Central memory CD8-positive, alpha-beta T cell (primary cell): Measurements from ENCODE around the gene RCBTB2.

Source experiments
- ATAC-seq: fragments of 150-1000 bp; cut with Tn5 transposase; replicated peaks from 2 replicates; pipeline ENCODE4 v1.10.0; 2022; ENCODE audit warnings: mild to moderate bottlenecking, moderate FRiP score, moderate number of reproducible peaks; ENCODE audit not compliant: poor library complexity, severe bottlenecking; ENCODE audit errors: extremely low read depth
- DNase-seq, 2 donors: peaks; one replicate each; pipeline ENCODE4 v3.0.0; 2021; ENCODE audit warnings: low spot score in 2 of 2
- H3K27ac Mint-ChIP-seq: one replicate; pipeline ENCODE4 v1.8.0; 2022; ENCODE audit warnings: low read depth, mild to moderate bottlenecking, moderate library complexity, mixed read lengths
- H3K27me3 Mint-ChIP-seq: one replicate; pipeline ENCODE4 v1.8.0; 2022; ENCODE audit warnings: mixed read lengths
- H3K36me3 Mint-ChIP-seq: one replicate; pipeline ENCODE4 v1.8.0; 2022; ENCODE audit warnings: mild to moderate bottlenecking, moderate library complexity, mixed read lengths; ENCODE audit not compliant: insufficient read depth
- H3K4me1 Mint-ChIP-seq: one replicate; pipeline ENCODE4 v1.8.0; 2022; ENCODE audit warnings: mixed read lengths
- H3K4me3 Mint-ChIP-seq: one replicate; pipeline ENCODE4 v1.8.0; 2022; ENCODE audit warnings: mild to moderate bottlenecking, moderate library complexity, mixed read lengths
- H3K9me3 Mint-ChIP-seq: one replicate; pipeline ENCODE4 v1.8.0; 2022; ENCODE audit warnings: mixed read lengths

The RCBTB2 gene

GRCh38 chr13:48534911-48535501, 2.1 kb upstream of the RCBTB2 start:
- no peaks in the 10 kb centered on the region for H3K27me3 Mint-ChIP-seq
- peaks cover 11% of the 10 kb centered on the region for H3K9me3 Mint-ChIP-seq

GRCh38 chr13:48533961-48534600, 1.2 kb upstream of the RCBTB2 start:
- DNase-seq: no peak

More at GRCh38 chr13:48534911-48535501, 2.1 kb upstream of the RCBTB2 start:
- ATAC-seq (no peak), DNase-seq (no peak)
- peaks cover 20% of the 10 kb centered on the region for H3K4me1 Mint-ChIP-seq
- no peak overlapping the region for H3K4me3 Mint-ChIP-seq
- H3K36me3 Mint-ChIP-seq: peaks cover 26% of the 10 kb centered on the region
- H3K27ac Mint-ChIP-seq: peak overlapping the region; percentile 32

GRCh38 chr13:48532256-48532505, 699 bp downstream of the RCBTB2 start:
- H3K4me1 Mint-ChIP-seq: peaks cover 28% of the 10 kb centered on the region
- H3K9me3 Mint-ChIP-seq: peaks cover 6% of the 10 kb centered on the region
- peak overlapping the region; percentile 91 for H3K4me3 Mint-ChIP-seq
- peak overlapping the region; percentile 98 for H3K27ac Mint-ChIP-seq
- no peak for ATAC-seq
- peaks cover 26% of the 10 kb centered on the region for H3K36me3 Mint-ChIP-seq
- DNase-seq: no peak
- no peaks in the 10 kb centered on the region for H3K27me3 Mint-ChIP-seq

More at GRCh38 chr13:48533961-48534600, 1.2 kb upstream of the RCBTB2 start:
- Mint-ChIP-seq H3K27ac (peak overlapping the region; percentile 98), H3K27me3 (no peaks in the 10 kb centered on the region), H3K4me3 (peak overlapping the region; percentile 91), H3K36me3 (peaks cover 26% of the 10 kb centered on the region), H3K4me1 (peaks cover 20% of the 10 kb centered on the region), H3K9me3 (peaks cover 11% of the 10 kb centered on the region)
- ATAC-seq: no peak

DNA sequence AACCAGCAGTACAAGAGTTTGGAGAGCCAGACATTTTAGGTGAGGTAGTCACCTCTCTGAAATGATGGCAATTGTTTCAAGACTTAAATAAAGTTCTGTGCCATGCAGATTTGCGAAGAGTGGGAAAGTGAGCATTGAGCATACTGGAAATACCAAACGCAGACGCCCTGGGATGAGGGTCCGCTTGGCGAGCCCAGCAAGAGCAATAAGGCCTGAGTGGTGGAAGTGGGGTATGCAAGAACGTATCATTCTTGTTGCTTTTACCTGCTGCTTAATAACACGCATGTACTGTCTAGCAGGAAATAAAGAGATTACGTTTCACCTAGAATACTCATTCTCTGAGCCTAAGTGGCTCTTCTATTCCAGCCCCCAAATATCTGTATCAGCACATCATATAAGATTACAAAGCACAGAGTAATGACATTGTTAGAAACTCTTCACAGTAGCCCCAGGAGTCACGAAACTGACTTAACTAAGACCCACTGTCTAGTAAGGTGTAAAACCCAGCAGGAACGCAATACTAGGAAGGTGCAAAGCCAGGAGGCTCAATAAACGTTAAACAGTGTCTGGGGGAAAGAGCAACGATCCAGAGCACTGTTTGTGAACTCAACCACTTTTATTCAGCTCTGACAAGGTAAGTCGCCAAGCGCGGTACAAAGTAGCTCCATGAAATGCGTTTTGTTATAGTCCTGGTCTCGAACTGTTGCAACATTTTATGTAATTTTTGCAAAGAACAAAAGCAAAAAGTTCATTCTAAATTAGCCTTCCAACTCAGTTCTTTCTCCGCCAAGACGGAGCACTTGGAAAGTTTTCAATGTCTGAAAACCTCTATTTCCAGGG, 1.2 kb downstream of the RCBTB2 start:
- Mint-ChIP-seq H3K4me1 (peaks cover 29% of the 10 kb centered on the region), H3K36me3 (peaks cover 26% of the 10 kb centered on the region), H3K27ac (peak overlapping the region; percentile 98), H3K27me3 (no peaks in the 10 kb centered on the region), H3K4me3 (peak overlapping the region; percentile 91), H3K9me3 (peaks cover 6% of the 10 kb centered on the region)
- DNase-seq (peak in 1 of 2 donors; percentile 11), ATAC-seq (no peak)

DNA sequence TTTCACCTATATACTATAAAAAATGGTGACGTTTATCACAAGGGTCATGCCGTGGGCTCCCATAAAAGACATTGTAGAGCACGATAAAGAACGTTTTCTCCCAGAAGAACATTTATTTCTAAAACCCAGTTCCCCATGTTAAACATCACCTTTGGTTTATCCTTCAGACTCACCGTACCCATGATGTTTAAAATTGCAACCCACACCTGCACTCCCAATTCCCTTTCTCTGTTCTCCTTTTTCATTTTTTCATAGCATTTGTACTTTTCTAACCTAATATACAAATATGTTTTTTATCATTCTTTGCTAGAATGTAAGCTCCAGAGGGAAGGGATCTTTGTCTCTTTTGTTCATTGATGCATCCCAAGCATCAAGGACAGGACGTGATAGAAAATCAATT, 2.0 kb downstream of the RCBTB2 start:
- peaks cover 4% of the 10 kb centered on the region for H3K9me3 Mint-ChIP-seq
- H3K36me3 Mint-ChIP-seq: peaks cover 28% of the 10 kb centered on the region
- H3K27ac Mint-ChIP-seq: peak overlapping the region; percentile 98
- H3K4me3 Mint-ChIP-seq: peak overlapping the region; percentile 91
- H3K4me1 Mint-ChIP-seq: peaks cover 35% of the 10 kb centered on the region
- no peak for ATAC-seq
- no peaks in the 10 kb centered on the region for H3K27me3 Mint-ChIP-seq
- no peak for DNase-seq

GRCh38 chr13:48528720-48529119, 4.2 kb downstream of the RCBTB2 start:
- H3K27ac Mint-ChIP-seq: no peak overlapping the region
- H3K36me3 Mint-ChIP-seq: peaks cover 27% of the 10 kb centered on the region
- no peak for DNase-seq
- H3K9me3 Mint-ChIP-seq: no peaks in the 10 kb centered on the region
- no peak for ATAC-seq
- no peaks in the 10 kb centered on the region for H3K27me3 Mint-ChIP-seq
- no peak overlapping the region for H3K4me3 Mint-ChIP-seq
- peaks cover 44% of the 10 kb centered on the region for H3K4me1 Mint-ChIP-seq

GRCh38 chr13:48527955-48528354, 4.9 kb downstream of the RCBTB2 start:
- ATAC-seq: no peak
- Mint-ChIP-seq H3K27me3 (no peaks in the 10 kb centered on the region), H3K27ac (no peak overlapping the region), H3K36me3 (peaks cover 20% of the 10 kb centered on the region), H3K4me1 (peaks cover 38% of the 10 kb centered on the region), H3K4me3 (no peak overlapping the region), H3K9me3 (no peaks in the 10 kb centered on the region)
- DNase-seq: no peak

DNA sequence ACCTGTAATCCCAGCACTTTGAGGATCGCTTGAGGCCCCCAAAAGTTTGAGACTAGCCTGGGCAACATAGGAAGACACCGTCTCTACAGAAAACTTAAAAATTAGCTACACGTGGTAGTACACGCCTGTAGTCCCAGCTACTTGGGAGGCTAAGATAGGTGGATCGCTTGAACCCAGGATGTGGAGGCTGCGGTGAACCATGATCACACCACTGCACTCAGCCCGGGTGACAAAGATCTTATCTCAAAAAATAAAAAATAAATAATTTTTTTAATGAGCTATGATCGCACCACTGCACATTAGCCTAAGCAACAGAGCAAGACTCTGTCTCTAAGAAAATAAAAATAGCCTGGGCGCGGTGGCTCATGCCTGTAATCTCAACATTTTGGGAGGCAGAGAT, 6.6 kb downstream of the RCBTB2 start:
- peaks cover 32% of the 10 kb centered on the region for H3K4me1 Mint-ChIP-seq
- no peaks in the 10 kb centered on the region for H3K9me3 Mint-ChIP-seq
- no peaks in the 10 kb centered on the region for H3K27me3 Mint-ChIP-seq
- peak; percentile 90 for ATAC-seq
- peak overlapping the region; percentile 74 for H3K27ac Mint-ChIP-seq
- H3K4me3 Mint-ChIP-seq: peak overlapping the region; percentile 44
- peaks cover 3% of the 10 kb centered on the region for H3K36me3 Mint-ChIP-seq
- DNase-seq: peak in 1 of 2 donors; percentile 56

- peaks cover 10% of the 10 kb centered on the region for H3K36me3 Mint-ChIP-seq
- ATAC-seq (no peak), DNase-seq (no peak)
- H3K27ac Mint-ChIP-seq: no peak overlapping the region
- H3K27me3 Mint-ChIP-seq: no peaks in the 10 kb centered on the region
- no peak overlapping the region for H3K4me3 Mint-ChIP-seq
- H3K4me1 Mint-ChIP-seq: peaks cover 17% of the 10 kb centered on the region
- no peaks in the 10 kb centered on the region for H3K9me3 Mint-ChIP-seq
Observed at GRCh38 chr13:48518083-48518482, 14.8 kb downstream of the RCBTB2 start.

DNA sequence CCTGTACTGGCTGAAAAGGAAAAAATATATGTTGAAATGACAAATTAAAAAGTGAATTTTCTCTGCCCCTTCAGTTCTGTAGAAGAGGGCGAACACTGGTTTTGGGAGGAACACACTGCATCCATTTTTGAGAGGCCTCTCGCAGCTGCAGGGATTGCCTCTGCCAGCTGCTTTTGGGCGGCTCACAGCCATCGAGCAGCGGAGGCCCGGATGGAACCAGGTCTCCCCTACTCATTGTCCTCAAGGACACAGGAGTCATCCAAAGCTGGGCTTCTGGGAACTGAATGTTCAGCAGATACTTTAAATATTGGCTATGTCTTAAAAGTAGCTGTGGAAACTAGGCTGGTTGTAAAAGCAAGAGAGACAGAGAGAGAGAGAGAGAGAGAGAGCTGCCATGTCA, 17.1 kb downstream of the RCBTB2 start:
- no peaks in the 10 kb centered on the region for H3K9me3 Mint-ChIP-seq
- H3K4me1 Mint-ChIP-seq: peaks cover 23% of the 10 kb centered on the region
- DNase-seq (no peak), ATAC-seq (no peak)
- H3K36me3 Mint-ChIP-seq: peaks cover 10% of the 10 kb centered on the region
- H3K4me3 Mint-ChIP-seq: no peak overlapping the region
- no peak overlapping the region for H3K27ac Mint-ChIP-seq
- H3K27me3 Mint-ChIP-seq: no peaks in the 10 kb centered on the region

- H3K4me3 Mint-ChIP-seq: no peak overlapping the region
- ATAC-seq: no peak
- no peaks in the 10 kb centered on the region for H3K9me3 Mint-ChIP-seq
- no peak overlapping the region for H3K27ac Mint-ChIP-seq
- no peak for DNase-seq
- H3K36me3 Mint-ChIP-seq: peaks cover 8% of the 10 kb centered on the region
- H3K4me1 Mint-ChIP-seq: peaks cover 27% of the 10 kb centered on the region
- no peaks in the 10 kb centered on the region for H3K27me3 Mint-ChIP-seq
Observed at GRCh38 chr13:48514793-48515192, 18.1 kb downstream of the RCBTB2 start.

- Mint-ChIP-seq H3K4me1 (peaks cover 25% of the 10 kb centered on the region), H3K27me3 (no peaks in the 10 kb centered on the region), H3K9me3 (no peaks in the 10 kb centered on the region), H3K27ac (no peak overlapping the region), H3K36me3 (peaks cover 8% of the 10 kb centered on the region), H3K4me3 (no peak overlapping the region)
- DNase-seq (no peak), ATAC-seq (no peak)
Observed at GRCh38 chr13:48511621-48512230, 21.2 kb downstream of the RCBTB2 start.
